Measurements from ENCODE around the gene ZMYND10.

GRCh38 chr3:50342813-50343633 is 2.5 kb downstream of the ZMYND10 start:
- TF ChIP-seq CTCF (conservative IDR thresholded peaks at IDR 0.05; ENCODE audit: low read length) (no peak), EZH2phosphoT487 (IDR thresholded peaks at IDR 0.05; ENCODE audit: borderline replicate concordance, low read depth, low read length) (no peak)

Measured in OCI-LY7 (cell line).